NCI-H2227 (cell line): ENCODE data around the gene HADHB.
"Not testable (repeated sequence)": the region's sequence is repeated elsewhere in the genome, so short reads cannot be mapped to it uniquely, and the experiment has no call there.

Experiments used
- DNase-seq: peaks from one replicate; lab custom pipeline; 2025; ENCODE audit not compliant: unreplicated experiment; lab: John Stamatoyannopoulos, UW

Gene HADHB

GRCh38 chr2:26243470-26244308 lies 1.1 kb upstream of the HADHB start:
- peak; percentile 43 for DNase-seq

GRCh38 chr2:26245231-26245732 lies 543 bp downstream of the HADHB start:
- peak; percentile 62 for DNase-seq

GRCh38 chr2:26245810-26246209 lies 1.1 kb downstream of the HADHB start:
- DNase-seq = peak; percentile 9

GRCh38 chr2:26246818-26247217 lies 2.1 kb downstream of the HADHB start:
- peak; percentile 23 for DNase-seq

DNA sequence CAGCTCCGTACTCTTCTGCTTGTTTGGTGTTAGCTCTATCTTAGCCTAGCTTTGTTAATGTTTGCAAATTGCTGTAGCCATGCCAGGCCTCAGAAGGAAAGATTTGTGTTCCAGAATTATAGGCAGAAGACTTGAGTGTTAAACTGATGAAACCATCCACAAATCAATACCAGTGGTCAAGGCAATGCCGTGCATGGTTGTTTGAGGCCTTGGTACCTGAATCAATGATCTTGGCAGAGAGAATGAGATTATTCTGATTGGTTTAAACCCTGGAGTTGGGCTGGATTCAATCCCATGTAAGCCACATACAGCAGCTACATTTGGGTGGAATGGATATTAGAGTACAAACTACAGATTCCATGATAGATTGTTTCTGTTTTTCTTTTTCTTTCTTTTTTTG lies 4.9 kb downstream of the HADHB start:
- DNase-seq = no peak

DNA sequence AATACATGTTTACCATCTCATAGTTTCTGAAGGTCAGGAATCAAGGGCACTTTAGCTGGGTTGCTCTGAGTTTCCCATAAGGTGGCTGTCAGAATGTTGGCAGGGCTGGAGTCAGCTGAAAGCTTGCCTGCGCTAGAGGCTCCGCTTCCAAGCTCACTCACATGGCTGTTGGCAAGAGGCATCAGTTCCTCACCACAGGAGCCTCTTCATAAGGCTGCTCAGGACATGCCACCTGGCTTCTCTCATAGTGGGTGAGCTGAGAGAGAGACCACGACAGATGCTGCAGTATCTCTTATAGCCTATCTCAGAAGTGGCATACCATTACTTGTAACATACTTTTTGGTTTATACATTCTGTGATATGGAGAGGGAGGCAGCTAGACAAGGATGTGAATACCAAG lies 7.2 kb downstream of the HADHB start:
- peak; percentile 11 for DNase-seq

GRCh38 chr2:26255759-26256384 lies 11.1 kb downstream of the HADHB start:
- no peak for DNase-seq

- not testable (repeated sequence) for DNase-seq
Measured at GRCh38 chr2:26258836-26259235, 14.1 kb downstream of the HADHB start.

DNA sequence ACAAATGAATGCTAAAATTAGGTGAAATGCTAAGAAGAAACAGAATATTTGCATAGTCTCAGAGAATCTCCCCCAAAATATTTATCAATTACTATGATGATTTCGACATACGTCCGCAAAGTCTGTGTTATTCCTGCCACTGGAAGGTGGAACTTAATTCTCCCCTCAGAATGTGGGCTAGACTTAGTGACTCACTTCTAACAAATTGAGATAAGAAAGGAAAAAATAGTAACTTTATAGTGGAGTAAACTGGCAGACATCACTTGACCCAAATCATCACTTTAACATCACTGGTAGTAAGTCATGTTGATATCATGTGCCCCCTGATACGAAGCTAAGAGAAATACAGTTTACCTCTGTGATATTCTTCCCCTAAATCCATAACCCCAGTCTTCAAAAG lies 23.5 kb downstream of the HADHB start:
- no peak for DNase-seq

- DNase-seq = not testable (repeated sequence)
Measured at GRCh38 chr2:26268670-26269385, 24.1 kb downstream of the HADHB start.

DNA sequence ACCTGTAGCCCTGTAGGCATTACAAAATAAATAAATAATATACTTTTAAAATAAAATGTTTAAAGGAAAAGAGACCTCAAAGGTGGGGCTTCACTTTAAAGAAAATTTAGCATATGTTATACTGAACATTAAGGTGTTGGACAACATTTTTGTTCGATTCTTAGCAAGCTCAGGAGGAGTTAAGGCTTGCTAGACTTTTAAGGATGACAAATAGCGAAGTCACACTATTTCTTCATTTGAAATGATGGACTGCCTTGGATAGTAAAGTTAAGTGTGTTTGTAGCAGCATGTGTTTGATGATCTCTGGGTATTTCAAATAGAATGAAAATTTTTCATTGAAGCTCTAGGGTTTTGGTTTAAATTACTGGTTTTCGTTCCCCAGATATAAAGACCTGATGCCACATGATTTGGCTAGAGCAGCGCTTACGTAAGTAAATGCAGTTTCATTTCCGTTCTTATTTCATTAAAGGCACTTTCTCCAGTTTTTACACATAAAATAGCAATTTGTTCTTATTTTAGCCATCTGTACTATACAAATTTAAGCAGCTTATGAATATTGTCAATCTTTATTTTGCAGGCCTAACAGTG lies 24.9 kb downstream of the HADHB start:
- DNase-seq = no peak

DNA sequence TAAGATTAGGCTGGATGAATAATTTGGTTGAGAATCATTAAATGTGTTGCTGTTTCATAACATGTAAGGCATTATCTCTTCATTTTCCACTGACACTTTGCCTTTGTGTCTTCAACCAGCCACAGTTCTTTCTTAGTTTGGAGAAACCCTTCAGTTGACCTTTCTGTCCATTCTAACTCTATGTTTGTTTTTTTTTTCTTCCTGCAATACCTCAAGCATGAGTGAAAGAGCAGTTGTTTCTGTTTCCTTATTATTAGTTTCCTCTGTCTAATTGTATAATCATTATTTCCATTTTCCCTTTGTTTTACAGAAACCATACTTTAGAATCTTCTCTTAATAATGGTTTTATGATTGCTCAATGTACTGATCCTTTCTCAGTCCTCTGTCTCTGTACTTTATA lies 25.6 kb downstream of the HADHB start:
- DNase-seq = no peak

GRCh38 chr2:26273501-26273900 lies 28.8 kb downstream of the HADHB start:
- DNase-seq = no peak

GRCh38 chr2:26274058-26274613 lies 29.4 kb downstream of the HADHB start:
- peak; percentile 30 for DNase-seq

- DNase-seq = no peak
Measured at GRCh38 chr2:26276484-26277227, 31.9 kb downstream of the HADHB start.

GRCh38 chr2:26279886-26280285 lies 35.1 kb downstream of the HADHB start:
- no peak for DNase-seq

DNA sequence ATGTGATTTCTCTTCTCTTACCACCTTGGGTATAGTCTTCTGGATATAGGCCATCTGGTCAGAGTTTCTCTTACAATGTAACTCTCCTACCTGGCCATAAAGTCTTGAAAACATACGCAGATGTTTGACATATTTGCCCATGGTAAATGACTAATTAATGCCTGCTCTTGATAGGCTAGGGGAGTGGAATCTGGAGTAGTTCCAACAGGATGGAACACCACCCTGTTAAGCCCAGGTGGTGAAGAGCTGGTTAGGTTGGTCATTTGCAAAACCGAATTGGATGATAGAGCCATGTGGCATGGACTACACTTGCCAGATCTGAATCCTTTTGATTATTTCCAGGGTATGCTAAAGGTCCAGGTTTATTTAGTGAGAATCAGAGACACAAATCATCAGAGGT lies 36.5 kb downstream of the HADHB start:
- DNase-seq = no peak

DNA sequence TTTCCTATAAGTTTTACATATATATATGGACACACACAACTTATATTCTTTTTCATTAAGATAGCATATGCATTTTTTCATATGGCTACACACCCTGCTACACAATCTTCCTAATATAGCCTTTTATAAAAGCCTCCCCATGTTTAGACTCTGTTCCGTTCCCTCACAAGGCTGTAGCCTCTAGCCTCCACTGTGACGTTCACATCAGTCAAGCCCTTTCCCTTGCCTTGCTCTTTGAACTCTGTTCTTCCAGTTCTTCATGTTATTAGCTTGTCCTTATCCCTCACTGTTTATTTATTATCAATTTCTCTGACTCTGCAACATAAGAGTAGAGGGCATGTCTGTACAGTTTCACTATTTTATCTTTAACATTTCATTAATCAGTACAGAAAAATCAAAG lies 38.9 kb downstream of the HADHB start:
- DNase-seq = no peak

DNA sequence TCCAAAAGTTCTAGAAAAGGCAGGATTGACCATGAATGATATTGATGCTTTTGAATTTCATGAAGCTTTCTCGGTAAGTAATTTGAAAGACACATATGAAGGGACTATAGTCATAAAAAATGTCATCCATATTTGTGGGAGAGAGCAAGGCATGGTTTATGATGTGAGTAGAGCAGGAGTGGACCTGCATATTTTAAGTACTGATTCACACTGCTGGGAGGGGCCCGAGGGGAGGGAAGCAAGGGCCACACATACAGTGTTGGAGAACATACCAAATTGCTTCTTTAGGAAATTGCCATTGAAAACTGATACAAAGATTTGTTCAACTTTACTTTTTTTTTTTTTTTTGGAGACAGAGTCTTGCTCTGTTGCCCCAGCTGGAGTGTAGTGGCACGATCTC lies 39.4 kb downstream of the HADHB start:
- no peak for DNase-seq

DNA sequence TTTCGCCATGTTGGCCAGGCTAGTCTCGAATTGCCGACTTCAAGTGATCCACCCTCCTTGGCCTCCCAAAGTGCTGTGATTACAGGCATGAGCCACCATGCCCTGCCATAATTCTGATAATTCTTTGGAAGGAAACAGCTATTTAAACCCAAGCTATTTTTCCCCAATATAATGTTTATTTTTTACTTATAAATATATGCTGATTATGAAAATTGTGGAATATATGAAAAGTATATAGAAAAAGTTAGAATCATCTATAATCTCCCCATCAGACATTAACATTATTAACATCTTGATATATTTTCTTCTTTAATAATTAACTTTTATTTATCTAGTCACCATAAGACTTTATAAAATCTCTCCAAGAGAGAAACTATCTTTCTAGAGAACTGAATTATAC lies 41.2 kb downstream of the HADHB start:
- no peak for DNase-seq
